22Rv1 (cell line): ENCODE results near the gene SLC4A9.

Experiments
- H3K27ac ChIP-seq: fragments of 450-650 bp; 2 replicates; pipeline ENCODE4 v1.5.1; 2017
- ZFX ChIP-seq: fragments of 450-650 bp; IDR thresholded peaks from 2 replicates; pipeline ENCODE4 v1.6.1; 2017; ENCODE audit warnings: antibody characterized with exemption, borderline replicate concordance
- TF ChIP-seq, protein P1 (sequence below): fragments of 450-650 bp; IDR thresholded peaks from 2 replicates; pipeline ENCODE4 v1.5.1; 2017; ENCODE audit warnings: mild to moderate bottlenecking

The SLC4A9 gene

GRCh38 chr5:140366589-140367255 lies 6.7 kb downstream of the SLC4A9 start:
- H3K27ac ChIP-seq: no peak overlapping the region
- TF ChIP-seq, protein P1, sequence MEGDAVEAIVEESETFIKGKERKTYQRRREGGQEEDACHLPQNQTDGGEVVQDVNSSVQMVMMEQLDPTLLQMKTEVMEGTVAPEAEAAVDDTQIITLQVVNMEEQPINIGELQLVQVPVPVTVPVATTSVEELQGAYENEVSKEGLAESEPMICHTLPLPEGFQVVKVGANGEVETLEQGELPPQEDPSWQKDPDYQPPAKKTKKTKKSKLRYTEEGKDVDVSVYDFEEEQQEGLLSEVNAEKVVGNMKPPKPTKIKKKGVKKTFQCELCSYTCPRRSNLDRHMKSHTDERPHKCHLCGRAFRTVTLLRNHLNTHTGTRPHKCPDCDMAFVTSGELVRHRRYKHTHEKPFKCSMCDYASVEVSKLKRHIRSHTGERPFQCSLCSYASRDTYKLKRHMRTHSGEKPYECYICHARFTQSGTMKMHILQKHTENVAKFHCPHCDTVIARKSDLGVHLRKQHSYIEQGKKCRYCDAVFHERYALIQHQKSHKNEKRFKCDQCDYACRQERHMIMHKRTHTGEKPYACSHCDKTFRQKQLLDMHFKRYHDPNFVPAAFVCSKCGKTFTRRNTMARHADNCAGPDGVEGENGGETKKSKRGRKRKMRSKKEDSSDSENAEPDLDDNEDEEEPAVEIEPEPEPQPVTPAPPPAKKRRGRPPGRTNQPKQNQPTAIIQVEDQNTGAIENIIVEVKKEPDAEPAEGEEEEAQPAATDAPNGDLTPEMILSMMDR: no peak
- no peak for TF ChIP-seq ZFX

- no peak overlapping the region for H3K27ac ChIP-seq
- TF ChIP-seq, protein P1: peak; percentile 17; the same call in 1 of the 2 replicates
- no peak for TF ChIP-seq ZFX
Observed at GRCh38 chr5:140367256-140368013, 7.4 kb downstream of the SLC4A9 start.

GRCh38 chr5:140371356-140372151 lies 11.6 kb downstream of the SLC4A9 start:
- H3K27ac ChIP-seq: no peak overlapping the region
- no peak for TF ChIP-seq ZFX
- TF ChIP-seq, protein P1: no peak

DNA sequence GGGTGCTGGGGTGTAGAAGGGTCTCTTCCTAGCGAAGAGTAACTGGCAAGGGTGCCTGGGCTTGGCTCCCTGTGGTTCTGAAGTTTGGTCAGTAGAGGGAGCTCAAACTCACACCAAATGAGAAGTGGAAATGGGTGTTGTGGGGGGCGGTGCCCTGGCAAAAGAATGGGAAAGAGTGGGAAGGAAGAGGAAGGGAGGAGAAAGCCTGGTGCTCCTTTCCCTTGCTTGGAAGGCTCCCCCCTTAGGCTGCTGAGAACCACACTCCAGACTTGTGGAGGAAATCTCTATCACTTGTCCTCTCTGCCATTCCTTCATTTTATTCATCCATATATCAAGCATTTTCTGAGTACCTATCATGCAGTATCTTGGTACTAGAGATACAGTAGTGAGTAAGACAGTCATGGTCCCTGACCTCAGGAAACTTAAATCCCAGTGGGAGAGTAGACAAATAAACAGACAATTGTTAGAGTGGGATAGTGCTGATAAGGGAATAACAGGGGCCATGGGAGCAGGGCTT lies 13.0 kb downstream of the SLC4A9 start:
- H3K27ac ChIP-seq: no peak overlapping the region
- TF ChIP-seq, protein P1: peak; percentile 93
- no peak for TF ChIP-seq ZFX

GRCh38 chr5:140381351-140381750 lies 21.4 kb downstream of the SLC4A9 start:
- TF ChIP-seq ZFX: no peak
- TF ChIP-seq, protein P1: no peak
- no peak overlapping the region for H3K27ac ChIP-seq

DNA sequence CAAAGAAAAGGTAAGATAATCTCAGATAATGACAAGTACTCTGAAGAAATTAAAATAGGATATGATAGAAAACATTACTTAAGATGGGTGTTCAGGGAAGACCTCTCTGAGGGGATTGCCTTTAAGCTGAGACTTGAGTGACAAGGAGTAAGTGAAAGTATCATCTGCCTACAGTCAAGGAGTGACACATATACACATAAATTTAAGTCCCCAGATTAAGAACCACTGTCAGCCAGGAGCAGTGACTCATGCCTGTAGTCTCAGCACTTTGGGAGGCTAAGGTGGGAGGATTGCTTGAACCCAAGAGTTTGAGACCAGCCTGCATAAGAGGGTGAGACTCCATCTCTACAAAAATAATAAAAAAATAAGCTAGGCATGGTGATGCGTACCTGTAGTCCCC lies 22.0 kb downstream of the SLC4A9 start:
- no peak for TF ChIP-seq ZFX
- TF ChIP-seq, protein P1: no peak

More for the DNA sequence above, 22.0 kb downstream of the SLC4A9 start:
- H3K27ac ChIP-seq: no peak overlapping the region
